ENCODE results near the gene STRIT1.
"Not testable (repeated sequence)": the region's sequence is repeated elsewhere in the genome, so short reads cannot be mapped to it uniquely, and the experiment has no call there.

The STRIT1 gene

DNA sequence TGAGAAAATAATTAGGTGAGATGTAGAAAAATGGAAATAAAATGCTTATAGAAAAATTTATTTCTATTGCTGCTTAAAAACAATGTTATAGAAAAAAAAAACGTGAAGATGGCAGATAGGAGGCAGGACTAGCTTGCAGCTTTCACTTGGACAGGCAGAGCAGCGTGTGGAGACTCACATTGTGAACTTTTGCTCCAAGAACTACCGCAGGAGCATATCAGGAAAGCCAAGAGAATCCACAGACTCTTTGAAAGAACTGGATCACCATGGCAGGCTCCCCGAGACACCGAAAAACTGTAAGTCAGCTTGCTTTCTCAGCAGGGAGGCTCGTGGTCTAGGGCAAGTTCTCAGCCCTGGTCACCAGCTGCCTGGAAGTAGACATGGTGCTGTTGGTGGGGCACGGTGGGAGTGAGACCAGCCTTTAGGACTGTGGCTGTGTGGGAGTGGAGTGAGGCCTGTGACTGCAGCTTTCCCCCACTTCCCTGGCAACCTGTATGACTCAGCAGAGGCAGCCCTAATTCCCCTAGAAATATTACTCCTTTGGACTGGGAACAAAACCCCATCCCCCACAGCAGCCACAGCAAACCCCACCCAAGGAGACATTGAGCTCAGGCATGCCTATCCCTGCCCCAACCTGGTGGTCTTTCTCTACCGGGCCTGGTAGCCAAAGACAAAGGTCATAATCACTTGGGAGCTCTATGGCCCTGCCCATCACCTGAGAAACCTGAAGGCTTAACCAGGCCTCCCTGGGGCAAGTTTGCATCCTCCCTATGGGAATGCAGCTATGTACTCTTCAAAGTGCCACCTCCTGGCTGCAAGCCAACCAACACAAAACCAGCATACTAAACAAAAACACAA, 22.8 kb downstream of the STRIT1 start:
- DNase-seq (ENCODE audit: low read depth in 2 of 2), result no peak

DNA sequence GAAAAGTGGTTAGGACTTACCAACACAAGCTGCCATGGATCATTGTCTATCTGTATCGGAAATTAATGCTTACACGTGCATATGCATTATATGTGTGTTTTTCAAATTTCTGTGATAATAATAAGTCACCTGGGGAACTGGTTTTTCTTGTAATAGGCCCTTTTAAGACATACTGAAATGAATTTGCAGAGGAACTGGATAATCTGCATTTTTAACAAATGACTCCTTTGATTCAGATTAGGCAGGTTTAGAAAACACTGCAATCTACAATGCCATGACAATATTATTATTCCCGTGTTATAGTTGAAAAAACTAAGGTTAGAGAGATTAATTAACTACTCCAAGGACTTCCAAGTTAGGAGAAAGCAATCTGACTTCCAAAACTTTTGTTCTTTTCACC, 23.4 kb downstream of the STRIT1 start:
- no peak for DNase-seq (ENCODE audit: low read depth in 2 of 2)

DNA sequence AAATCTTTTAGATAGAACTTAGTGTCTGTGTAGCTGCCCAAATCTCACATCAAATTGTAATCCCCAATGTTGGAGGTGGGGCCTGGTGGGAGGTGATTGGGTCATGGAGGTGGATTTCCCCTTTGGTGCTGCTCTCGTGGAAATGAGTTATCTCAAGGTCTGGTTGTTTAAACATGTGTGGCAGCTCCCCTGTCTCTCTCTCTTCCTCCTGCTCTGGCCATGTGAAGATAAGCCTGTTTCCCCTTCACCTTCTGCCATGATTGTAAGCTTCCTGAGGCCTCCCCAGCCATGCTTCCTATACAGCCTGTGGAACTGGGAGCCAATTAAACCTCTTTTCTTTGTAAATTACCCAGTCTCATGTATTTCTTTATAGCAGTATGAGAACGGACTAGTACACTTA, 30.6 kb downstream of the STRIT1 start:
- DNase-seq (ENCODE audit: low read depth in 2 of 2), result not testable (repeated sequence)

DNA sequence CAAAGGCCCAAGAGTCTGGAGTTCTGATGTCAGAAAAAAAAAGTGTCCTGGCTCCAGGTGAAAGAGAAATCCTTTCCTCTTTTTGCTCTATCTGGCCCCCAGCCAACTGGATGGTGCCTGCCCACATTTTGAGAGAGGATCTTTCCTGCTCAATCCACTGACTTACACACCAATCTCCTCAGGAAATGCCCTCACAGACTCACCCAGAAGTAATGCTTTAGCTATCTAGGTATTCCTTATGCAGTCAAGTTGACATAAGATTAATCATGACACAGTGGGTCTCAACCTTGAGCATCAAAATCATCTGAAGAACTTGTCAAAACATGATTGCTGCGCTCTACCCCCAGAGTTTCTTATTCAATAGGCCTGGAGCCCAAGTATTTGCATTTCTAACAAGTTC, 31.2 kb downstream of the STRIT1 start:
- DNase-seq (ENCODE audit: low read depth in 2 of 2), result no peak

DNA sequence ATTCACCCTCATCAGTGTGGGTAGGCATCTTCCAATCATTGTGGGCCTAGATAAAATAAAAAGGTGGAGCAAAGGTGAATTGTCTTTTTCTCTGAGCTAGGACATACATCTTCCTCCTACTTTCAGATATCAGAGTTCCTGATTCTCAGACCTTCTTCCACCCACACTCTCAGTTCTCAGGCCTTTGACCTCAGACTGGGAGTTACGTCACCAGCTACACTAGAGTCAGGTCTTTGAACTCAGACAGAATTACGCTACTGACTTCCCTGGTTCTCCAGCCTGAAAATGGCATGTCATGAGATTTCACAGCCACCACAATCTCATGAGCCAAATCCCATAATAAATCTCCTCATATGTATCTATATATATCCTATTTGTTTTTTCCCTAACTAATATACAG, 39.0 kb downstream of the STRIT1 start:
- no peak for DNase-seq (ENCODE audit: low read depth in 2 of 2)

DNA sequence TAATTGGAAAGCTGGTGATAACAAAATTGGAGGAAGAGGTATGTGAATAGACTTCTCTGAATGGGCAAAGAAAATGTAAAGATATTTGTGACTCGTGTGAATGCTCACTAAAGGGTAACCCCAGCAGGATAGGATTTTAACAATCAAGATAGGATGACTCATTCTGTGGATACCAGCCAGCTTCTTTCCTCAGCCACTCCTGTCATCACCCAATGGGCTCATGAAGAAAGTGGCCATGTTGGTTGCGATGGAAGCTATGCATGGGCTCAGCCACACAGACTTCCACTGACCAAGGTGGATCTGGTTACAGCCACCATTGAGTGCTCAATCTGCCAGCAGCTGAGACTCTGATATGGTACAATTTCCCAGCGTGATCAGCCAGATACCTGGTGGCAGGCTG, 40.9 kb downstream of the STRIT1 start:
- DNase-seq (ENCODE audit: low read depth in 2 of 2), result no peak

DNA sequence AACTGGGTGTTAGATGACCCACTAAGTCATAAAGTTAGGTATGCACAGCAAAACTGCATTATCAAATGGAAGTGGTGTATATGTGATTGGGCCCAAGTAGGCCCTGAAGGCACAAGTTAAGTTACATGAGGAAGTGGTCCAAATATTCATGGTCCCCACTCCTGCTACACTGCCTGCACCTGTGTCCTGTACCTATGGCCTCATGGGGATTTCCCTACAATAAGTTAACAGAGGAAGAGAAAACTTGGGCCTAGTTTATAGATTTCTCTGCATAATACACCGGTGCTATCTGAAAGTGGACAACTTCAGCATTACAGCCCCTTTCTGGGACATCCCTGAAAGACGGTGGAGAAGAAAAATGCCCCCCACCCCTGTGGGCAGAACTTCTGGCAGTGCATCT, 41.5 kb downstream of the STRIT1 start:
- no peak for DNase-seq (ENCODE audit: low read depth in 2 of 2)

DNA sequence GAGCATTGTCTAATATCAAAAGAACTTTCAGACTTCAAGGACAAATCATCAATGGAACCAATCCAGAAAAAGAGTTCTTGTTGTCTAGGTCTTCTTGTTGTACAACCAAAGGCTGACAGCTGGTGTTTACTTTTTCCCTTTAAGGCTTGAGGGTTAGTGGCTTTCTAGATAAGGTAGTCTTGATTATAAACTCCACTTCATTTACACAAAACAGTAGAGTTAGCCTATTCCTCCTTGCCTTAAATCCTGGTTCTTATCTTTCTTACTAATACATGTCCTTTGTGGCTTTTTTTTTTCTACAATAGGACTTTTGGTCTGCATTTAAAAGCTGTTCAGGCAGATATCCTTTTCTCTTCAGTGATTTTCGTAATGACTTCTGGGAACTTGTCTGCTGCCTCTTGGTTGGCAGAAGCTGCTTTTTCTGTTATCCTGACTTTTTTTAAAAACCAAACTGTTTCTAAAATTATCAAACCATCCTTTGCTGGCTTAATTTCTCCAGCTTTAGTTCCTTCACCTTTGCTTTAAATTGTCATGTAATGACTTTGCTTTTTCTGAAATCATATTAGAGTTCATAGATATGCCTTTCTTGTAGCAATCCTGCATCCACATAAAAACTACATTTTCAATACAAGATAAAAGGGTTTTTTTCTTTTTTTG, 44.8 kb downstream of the STRIT1 start:
- DNase-seq (ENCODE audit: low read depth in 2 of 2), result no peak

DNA sequence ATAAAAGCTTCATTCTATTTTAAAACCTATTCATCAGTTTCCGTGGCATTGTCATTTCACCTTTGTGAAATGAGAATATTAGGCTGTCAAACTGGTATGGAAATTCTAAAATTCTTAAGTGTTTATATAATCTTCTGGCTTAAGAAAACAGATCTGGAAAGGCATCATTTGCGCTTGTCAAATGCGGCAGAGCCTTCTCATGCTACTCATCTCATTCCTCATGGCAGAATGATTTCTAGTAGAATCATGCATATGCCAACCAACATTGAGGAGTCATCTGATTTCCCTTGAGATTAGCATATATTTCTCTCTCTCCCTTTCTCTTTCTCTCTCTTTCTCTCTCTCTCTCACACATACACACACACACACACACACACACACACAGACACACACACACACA, 48.8 kb downstream of the STRIT1 start:
- no peak for DNase-seq (ENCODE audit: low read depth in 2 of 2)

DNA sequence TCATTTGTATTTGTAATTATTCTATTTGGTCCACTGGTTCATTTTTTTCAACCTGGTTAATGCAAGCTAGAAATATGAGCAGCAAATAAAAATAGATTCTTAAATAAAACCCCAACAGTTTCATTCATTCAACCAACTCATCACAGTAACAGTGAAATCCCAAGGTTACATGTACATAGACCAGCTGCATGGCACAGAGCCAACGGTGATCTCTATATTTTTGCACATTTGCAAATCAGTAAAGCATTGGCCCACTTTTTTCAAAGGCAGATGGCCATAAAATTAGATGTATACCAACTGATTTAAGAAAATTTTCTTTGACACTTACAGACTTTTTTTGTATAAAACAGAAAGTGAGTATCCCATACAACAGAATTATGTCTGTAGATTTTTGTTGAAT, 49.3 kb downstream of the STRIT1 start:
- no peak for DNase-seq (ENCODE audit: low read depth in 2 of 2)

DNA sequence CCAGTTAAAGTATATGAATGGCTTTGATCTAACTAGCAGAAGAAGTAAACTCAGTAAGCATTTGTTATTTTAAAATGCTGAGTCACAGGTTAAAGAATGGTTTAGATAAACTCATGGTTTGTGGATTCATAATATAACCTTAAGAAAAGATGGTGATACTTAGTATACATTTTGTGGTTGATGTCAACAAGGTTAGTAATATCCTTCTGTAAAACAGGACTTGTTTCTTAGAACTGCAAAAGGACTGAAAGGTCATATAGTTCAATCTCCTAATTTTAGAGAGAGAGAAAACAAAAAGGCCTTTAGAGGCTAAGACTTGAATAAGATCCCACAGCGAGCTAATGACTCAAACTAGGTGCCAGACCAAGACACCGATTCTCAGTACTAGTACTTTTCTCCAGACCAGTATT, 50.0 kb downstream of the STRIT1 start:
- no peak for DNase-seq (ENCODE audit: low read depth in 2 of 2)

DNA sequence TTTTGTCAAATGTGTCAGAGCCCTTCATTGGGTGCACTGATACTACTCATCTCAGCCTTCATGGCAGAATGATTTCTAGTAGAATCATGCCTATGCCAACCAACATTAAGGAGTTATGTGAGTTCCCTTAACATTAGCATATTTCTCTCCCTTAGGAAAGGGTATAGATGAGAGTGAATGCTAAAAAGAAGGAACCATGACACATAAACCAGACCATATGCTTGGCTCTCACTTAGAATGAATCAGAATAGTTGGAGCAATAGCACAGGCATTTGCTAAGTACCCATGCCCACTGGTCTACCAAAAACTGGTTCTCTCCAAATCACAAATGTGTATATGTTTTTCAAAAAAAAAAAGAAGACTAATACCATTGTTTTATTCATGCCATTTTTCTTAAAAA, 51.1 kb downstream of the STRIT1 start:
- no peak for DNase-seq (ENCODE audit: low read depth in 2 of 2)

DNA sequence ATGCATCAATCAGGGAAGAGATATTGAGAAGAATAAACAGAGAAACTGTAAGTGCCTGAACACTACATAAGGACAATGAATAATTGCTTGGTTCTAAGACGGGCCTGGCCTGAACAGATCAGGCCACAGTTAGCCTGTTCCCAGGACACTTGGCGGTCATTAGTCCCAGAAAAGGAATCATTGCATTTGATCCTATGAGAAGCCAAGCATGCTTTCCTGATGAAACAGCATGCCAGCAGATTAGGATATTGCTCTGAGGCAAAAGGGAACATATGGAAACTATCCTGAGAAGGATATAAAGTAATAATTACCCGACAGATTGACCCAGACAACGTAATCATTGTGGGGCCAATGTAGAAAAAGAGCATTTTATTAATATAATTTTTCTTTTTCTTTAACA, 51.9 kb downstream of the STRIT1 start:
- no peak for DNase-seq (ENCODE audit: low read depth in 2 of 2)
